ENCODE data around the gene TNS2. TPM values are rescaled to one million over a fixed set of nuclear protein-coding genes. Genes with fewer than 3 reads are reported as not detected.

TNS2 gene
- total and polyA plus RNA-seq, 2 of the 13 experiments (the other 11 are each of a cell fraction or from before 2014, with no cell fraction given), result 8.9 to 20.4 TPM

DNA sequence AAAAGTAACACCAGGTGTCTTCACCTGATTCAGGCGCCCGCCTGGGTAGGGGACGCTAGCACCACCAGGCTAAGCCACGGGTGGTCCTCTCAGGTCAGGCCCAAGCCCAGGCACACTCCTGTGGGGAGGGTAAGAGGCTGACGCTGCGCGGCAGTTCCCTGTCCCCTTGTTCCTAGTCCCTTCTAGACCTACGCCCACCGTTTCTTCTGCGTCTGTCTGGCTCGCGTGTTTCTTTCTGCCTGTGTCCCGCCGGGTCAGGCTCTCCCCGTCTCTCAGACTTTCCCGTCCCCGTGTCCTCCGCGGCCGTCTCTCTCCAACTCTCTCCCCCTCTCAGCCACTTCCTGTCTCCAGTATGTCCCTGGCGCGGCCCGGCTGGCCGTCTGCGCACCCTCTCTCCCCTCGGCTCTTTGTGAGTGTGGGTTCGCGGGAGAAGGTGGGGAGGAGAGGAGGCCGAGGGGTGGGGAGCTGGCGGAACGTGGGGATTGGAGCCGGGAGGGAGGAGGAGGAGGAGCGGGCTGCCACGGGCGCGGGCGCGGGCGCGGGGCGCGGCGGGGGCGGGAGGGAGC lies 3.1 kb upstream of the TNS2 start (continued):
- no peak for TF ChIP-seq ZBTB43 (CRISPR knock-in tag; conservative IDR thresholded peaks at IDR 0.05)
- no peak for TF ChIP-seq TFE3 (CRISPR knock-in tag; IDR thresholded peaks at IDR 0.05)
- no peak for TF ChIP-seq ZNF558 (CRISPR knock-in tag; IDR thresholded peaks at IDR 0.05; ENCODE audit: borderline replicate concordance)
- TF ChIP-seq GATAD1 (CRISPR knock-in tag; IDR thresholded peaks at IDR 0.05), result no peak
- TF ChIP-seq, protein P1, sequence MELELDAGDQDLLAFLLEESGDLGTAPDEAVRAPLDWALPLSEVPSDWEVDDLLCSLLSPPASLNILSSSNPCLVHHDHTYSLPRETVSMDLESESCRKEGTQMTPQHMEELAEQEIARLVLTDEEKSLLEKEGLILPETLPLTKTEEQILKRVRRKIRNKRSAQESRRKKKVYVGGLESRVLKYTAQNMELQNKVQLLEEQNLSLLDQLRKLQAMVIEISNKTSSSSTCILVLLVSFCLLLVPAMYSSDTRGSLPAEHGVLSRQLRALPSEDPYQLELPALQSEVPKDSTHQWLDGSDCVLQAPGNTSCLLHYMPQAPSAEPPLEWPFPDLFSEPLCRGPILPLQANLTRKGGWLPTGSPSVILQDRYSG (CRISPR knock-in tag; IDR thresholded peaks at IDR 0.05), result no peak
- TF ChIP-seq JDP2 (CRISPR knock-in tag; IDR thresholded peaks at IDR 0.05; ENCODE audit: borderline replicate concordance), result no peak
- no peak for TF ChIP-seq TBX3 (IDR thresholded peaks at IDR 0.05; ENCODE audit: borderline replicate concordance)
- TF ChIP-seq ZNF235 (CRISPR knock-in tag; IDR thresholded peaks at IDR 0.05; ENCODE audit: borderline replicate concordance), result no peak
- no peak for TF ChIP-seq MED1 (CRISPR knock-in tag; IDR thresholded peaks at IDR 0.05)
- no peak for TF ChIP-seq ZNF337 (CRISPR knock-in tag; IDR thresholded peaks at IDR 0.05; ENCODE audit: borderline replicate concordance, low read depth)
- TF ChIP-seq ARHGAP35 (CRISPR knock-in tag; IDR thresholded peaks at IDR 0.05; ENCODE audit: borderline replicate concordance), result no peak
- no peak for TF ChIP-seq ZNF569 (CRISPR knock-in tag; IDR thresholded peaks at IDR 0.05; ENCODE audit: borderline replicate concordance)
- peak; percentile 48; the same call in 1 of the 2 replicates for TF ChIP-seq SMAD1 (CRISPR knock-in tag; IDR thresholded peaks at IDR 0.05; ENCODE audit: borderline replicate concordance, low read depth)
- TF ChIP-seq NFRKB (IDR thresholded peaks at IDR 0.05), result no peak
- no peak for TF ChIP-seq RFX1 (IDR thresholded peaks at IDR 0.05)
- TF ChIP-seq KDM2A (CRISPR knock-in tag; IDR thresholded peaks at IDR 0.05; ENCODE audit: borderline replicate concordance, low read depth), result peak; percentile 79
- TF ChIP-seq ZFYVE20 (CRISPR knock-in tag; IDR thresholded peaks at IDR 0.05; ENCODE audit: borderline replicate concordance, low read depth), result peak; percentile 52; the same call in 1 of the 2 replicates
- TF ChIP-seq SRSF1 (optimal IDR thresholded peaks at IDR 0.05; ENCODE audit: low read depth, low read length), result no peak
- TF ChIP-seq, protein P2, sequence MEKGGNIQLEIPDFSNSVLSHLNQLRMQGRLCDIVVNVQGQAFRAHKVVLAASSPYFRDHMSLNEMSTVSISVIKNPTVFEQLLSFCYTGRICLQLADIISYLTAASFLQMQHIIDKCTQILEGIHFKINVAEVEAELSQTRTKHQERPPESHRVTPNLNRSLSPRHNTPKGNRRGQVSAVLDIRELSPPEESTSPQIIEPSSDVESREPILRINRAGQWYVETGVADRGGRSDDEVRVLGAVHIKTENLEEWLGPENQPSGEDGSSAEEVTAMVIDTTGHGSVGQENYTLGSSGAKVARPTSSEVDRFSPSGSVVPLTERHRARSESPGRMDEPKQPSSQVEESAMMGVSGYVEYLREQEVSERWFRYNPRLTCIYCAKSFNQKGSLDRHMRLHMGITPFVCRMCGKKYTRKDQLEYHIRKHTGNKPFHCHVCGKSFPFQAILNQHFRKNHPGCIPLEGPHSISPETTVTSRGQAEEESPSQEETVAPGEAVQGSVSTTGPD (CRISPR knock-in tag; IDR thresholded peaks at IDR 0.05), result no peak
- TF ChIP-seq BCL6 (CRISPR knock-in tag; IDR thresholded peaks at IDR 0.05), result 0 out of 2 replicates have a peak, but pooled peaks have one; percentile 20
- TF ChIP-seq SALL2 (CRISPR knock-in tag; IDR thresholded peaks at IDR 0.05), result no peak
- TF ChIP-seq TERF1 (CRISPR knock-in tag; IDR thresholded peaks at IDR 0.05), result no peak
- peak; percentile 33; the same call in 1 of the 2 replicates for TF ChIP-seq MAZ (IDR thresholded peaks at IDR 0.05; ENCODE audit: borderline replicate concordance, low read depth, low read length)
- TF ChIP-seq MAZ (CRISPR knock-in tag; IDR thresholded peaks at IDR 0.05; ENCODE audit: low read depth), result no peak
- no peak for TF ChIP-seq MAFF (IDR thresholded peaks at IDR 0.05; ENCODE audit: low read depth, low read length)

All from HepG2 (cell line).